GM21423 (cell line): Measurements from ENCODE around the gene EFHC1.

Source experiments
- ATAC-seq: cut with Tn5 transposase; IDR thresholded peaks from one replicate; pipeline ENCODE4 v1.9.1; 2021; ENCODE audit warnings: mild to moderate bottlenecking, moderate library complexity; ENCODE audit not compliant: unreplicated experiment

The EFHC1 gene

GRCh38 chr6:52500238-52501129 is 80.3 kb downstream of the EFHC1 start:
- no peak for ATAC-seq

GRCh38 chr6:52502306-52503029 is 82.3 kb downstream of the EFHC1 start:
- ATAC-seq: no peak

GRCh38 chr6:52503323-52503747 is 83.2 kb downstream of the EFHC1 start:
- ATAC-seq: no peak

GRCh38 chr6:52503851-52504781 is 84.0 kb downstream of the EFHC1 start:
- ATAC-seq: no peak

- ATAC-seq: no peak
Observed at GRCh38 chr6:52504782-52505136, 84.6 kb downstream of the EFHC1 start.

- ATAC-seq: no peak
Observed at GRCh38 chr6:52505726-52506409, 85.7 kb downstream of the EFHC1 start.

- no peak for ATAC-seq
Observed at GRCh38 chr6:52506476-52506875, 86.3 kb downstream of the EFHC1 start.

- no peak for ATAC-seq
Observed at GRCh38 chr6:52507557-52508260, 87.6 kb downstream of the EFHC1 start.

- no peak for ATAC-seq
Observed at GRCh38 chr6:52508261-52508739, 88.2 kb downstream of the EFHC1 start.

- ATAC-seq: no peak
Observed at GRCh38 chr6:52509281-52510212, 89.4 kb downstream of the EFHC1 start.

- ATAC-seq: no peak
Observed at GRCh38 chr6:52510213-52510562, 90.0 kb downstream of the EFHC1 start.

- ATAC-seq: no peak
Observed at GRCh38 chr6:52511163-52511562, 91.0 kb downstream of the EFHC1 start.

GRCh38 chr6:52511572-52512151 is 91.5 kb downstream of the EFHC1 start:
- ATAC-seq: no peak

GRCh38 chr6:52512199-52512598 is 92.1 kb downstream of the EFHC1 start:
- ATAC-seq: no peak

- ATAC-seq: no peak
Observed at GRCh38 chr6:52513464-52513863, 93.3 kb downstream of the EFHC1 start.

GRCh38 chr6:52513896-52514295 is 93.8 kb downstream of the EFHC1 start:
- ATAC-seq: no peak

- ATAC-seq: no peak
Observed at GRCh38 chr6:52514514-52514913, 94.4 kb downstream of the EFHC1 start.

GRCh38 chr6:52515219-52515960 is 95.2 kb downstream of the EFHC1 start:
- ATAC-seq: no peak
